GM21381 (cell line): Measurements from ENCODE around the gene ASB13.

Experiments
- ATAC-seq: cut with Tn5 transposase; IDR thresholded peaks from one replicate; pipeline ENCODE4 v1.9.1; 2021; ENCODE audit warnings: mild to moderate bottlenecking, moderate library complexity; ENCODE audit not compliant: unreplicated experiment

The ASB13 gene

GRCh38 chr10:5591336-5591824 is 75.0 kb downstream of the ASB13 start:
- ATAC-seq = no peak

DNA sequence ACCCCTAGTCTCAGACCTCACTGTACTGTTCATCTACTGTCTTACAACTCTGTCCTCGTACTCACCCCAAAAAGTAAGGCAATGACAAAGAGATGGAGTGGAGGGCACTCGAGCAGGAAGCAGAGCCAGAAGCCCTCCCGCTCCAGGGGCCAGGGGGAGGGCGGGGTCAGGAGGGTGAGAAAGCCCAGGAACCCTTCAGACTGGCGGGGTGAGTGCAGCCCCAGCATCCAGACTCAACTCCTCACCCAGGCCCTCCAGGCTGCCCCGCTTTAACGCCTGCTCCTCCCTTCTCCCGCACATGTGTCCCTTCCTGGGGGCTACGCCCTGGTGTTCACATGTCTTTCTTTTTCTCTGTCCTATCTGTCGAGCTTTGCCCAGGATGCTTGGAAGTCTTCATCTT is 75.6 kb downstream of the ASB13 start:
- ATAC-seq = no peak

- no peak for ATAC-seq
These were observed 76.5 kb downstream of the ASB13 start for GRCh38 chr10:5589661-5590511.

- no peak for ATAC-seq
These were observed 77.3 kb downstream of the ASB13 start for GRCh38 chr10:5589011-5589660.
